Motor neuron (in vitro differentiated cells): ENCODE data around the gene C1QTNF6. TPM values are rescaled to one million over a fixed set of nuclear protein-coding genes. Genes with fewer than 3 reads are reported as not detected.

ENCODE experiments used
- ATAC-seq, 8 experiments: fragments of 200-7000 bp; cut with Tn5 transposase; replicated peaks in 6 of 8; 2 replicates each; pipeline ENCODE4 v1.8.0; 2021; ENCODE audit warnings: mild to moderate bottlenecking in 8 of 8, moderate library complexity in 8 of 8
- H3K27ac ChIP-seq, 2 donors: fragments of 250-450 bp; sonication (Bioruptor Pico); 2 replicates each; pipeline ENCODE4 v1.9.0; 2021; ENCODE audit warnings: antibody characterized with exemption in 2 of 2, mild to moderate bottlenecking in 2 of 2, moderate library complexity in 1 of 2
- H3K4me1 ChIP-seq, 2 donors: fragments of 250-450 bp; sonication (Bioruptor Pico); replicated peaks in 1 of 2; 2 replicates each; pipeline ENCODE4 v1.6.1; 2021; ENCODE audit warnings: antibody characterized with exemption in 2 of 2, mild to moderate bottlenecking in 2 of 2, moderate library complexity in 1 of 2
- H3K4me3 ChIP-seq, 5 donors: fragments of 250-450 bp; sonication (Bioruptor Pico); 2 replicates each; pipeline ENCODE4 v1.9.0; 2021; ENCODE audit warnings: antibody characterized with exemption in 5 of 5, mild to moderate bottlenecking in 5 of 5, moderate library complexity in 4 of 5
- WGBS, 10 experiments: fragments of 450-650 bp; shearing (Covaris generic); methylation state at CpG; one replicate each; pipeline ENCODE4 v1.0.0; 2022; 5-methylcytosine and 5-hydroxymethylcytosine counted together
- in situ Hi-C, 9 experiments: fragments of 400-800 bp; cut with MboI; loops; one replicate each; pipeline ENCODE4 v1.15.0; 2021; ENCODE audit warnings: low sequenced_read_pairs in 9 of 9, low pct_unique_long_range_greater_than_20kb in 2 of 9; ENCODE audit not compliant: unreplicated experiment in 9 of 9
- total RNA-seq, 8 experiments: library from RNA; unstranded; fragments of 300-600 nt; gene quantifications; 2 replicates each; pipeline versions ENCODE4 v1.2.3 to v1.2.4, GENCODE V29; 2022

Gene C1QTNF6
- total RNA-seq, 8 experiments from 2014 or later: 2.7 to 116 (median 12.6) TPM

DNA sequence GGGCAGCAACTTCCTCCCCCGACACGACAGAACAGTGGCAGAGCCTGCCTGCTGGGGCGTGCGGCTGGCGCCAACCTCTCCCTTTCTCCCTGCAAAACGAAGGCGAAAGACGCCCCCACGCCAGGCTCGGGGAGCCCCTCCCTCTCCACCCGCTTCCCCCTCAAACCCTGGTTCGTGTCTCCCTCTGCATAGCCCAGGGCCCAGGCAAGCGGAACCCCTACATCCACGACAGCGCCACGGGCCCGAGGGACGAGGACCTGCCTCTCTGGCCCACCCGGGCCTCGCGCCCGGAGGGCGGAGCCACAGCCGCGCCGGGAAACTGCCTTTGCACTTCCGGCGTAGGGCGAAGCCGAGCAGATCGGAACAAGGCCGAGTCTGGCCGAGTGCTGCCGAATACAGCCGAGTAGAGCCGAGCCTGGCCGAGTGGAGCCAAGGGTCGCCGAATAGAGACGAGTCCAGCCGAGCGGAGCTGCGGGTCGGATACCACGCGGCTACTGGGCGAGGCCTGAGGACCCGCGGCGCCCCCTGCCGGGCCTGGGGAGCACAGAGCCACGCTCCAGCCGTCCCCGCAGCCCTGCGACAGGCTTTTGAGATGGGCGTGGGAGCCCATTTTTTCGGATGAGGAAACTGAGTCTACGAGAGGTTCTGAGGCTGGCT lies 11.2 kb upstream of the C1QTNF6 start:
- Histone ChIP-seq H3K4me1 (peaks cover 11 to 24% of the 10 kb centered on the region in 2 donors), H3K4me3 (peak overlapping the region; percentile 41 to 56 (median 53)), H3K27ac (peak overlapping the region; percentile 87 to 89)
- ATAC-seq: peak; percentile 72 to 97 (median 96)
- in situ Hi-C loops: no loop called here
- 0% methylated on average over 1 to 3 of the region's 58 CpGs; no CpG with 5 or more reads in 7 of the 10 experiments for WGBS, 10 experiments

DNA sequence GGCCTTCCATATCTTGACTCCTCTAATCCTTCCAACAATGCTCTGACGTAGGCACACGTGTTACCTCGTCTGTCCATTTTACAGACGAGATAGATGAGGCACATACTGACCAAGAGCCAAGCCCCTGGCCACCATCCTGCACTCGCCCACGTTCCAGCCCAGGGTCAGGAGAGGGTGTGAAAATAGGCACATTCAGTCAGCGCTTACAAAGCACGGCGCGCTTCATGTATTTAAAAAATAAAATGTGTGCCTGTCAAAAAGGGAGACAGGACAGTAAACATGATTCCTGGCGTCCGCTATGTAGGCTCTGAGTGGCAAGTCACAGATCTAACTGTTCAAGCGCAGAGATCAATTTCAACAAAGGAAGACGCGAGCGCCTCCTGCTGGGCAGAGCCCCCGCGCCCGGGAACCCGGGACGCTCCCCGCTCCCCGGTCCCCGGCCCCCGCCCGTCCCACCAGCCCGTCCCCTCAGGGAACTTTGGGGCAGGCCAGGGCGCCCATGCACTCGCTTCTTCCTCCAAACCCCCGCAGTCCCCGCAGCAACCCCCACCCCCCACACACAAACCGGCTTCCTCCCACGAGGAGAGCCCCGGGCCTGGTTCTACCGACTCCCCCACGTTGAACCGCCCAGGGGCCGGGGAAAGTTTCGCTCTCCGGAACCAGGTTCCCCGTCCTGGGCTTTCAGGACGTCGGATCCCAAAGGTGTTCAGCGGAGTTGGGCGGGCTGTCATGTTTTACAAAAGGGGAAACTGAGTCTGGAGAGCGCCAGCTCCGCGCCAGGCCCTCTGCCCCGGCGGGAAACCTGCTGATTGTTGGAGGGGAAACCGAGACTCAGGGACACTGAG lies 10.4 kb upstream of the C1QTNF6 start:
- Histone ChIP-seq H3K4me3 (peak overlapping the region; percentile 41 to 56 (median 53)), H3K27ac (peak overlapping the region; percentile 87 to 89), H3K4me1 (peaks cover 11 to 24% of the 10 kb centered on the region in 2 donors)
- in situ Hi-C loops: no loop called here
- WGBS, 10 experiments: 0 to 80% (median 7%) methylated on average over 1 to 11 of the region's 51 CpGs; no CpG with 5 or more reads in 5 of the 10 experiments
- peak; percentile 7 to 32 (median 17) for ATAC-seq

DNA sequence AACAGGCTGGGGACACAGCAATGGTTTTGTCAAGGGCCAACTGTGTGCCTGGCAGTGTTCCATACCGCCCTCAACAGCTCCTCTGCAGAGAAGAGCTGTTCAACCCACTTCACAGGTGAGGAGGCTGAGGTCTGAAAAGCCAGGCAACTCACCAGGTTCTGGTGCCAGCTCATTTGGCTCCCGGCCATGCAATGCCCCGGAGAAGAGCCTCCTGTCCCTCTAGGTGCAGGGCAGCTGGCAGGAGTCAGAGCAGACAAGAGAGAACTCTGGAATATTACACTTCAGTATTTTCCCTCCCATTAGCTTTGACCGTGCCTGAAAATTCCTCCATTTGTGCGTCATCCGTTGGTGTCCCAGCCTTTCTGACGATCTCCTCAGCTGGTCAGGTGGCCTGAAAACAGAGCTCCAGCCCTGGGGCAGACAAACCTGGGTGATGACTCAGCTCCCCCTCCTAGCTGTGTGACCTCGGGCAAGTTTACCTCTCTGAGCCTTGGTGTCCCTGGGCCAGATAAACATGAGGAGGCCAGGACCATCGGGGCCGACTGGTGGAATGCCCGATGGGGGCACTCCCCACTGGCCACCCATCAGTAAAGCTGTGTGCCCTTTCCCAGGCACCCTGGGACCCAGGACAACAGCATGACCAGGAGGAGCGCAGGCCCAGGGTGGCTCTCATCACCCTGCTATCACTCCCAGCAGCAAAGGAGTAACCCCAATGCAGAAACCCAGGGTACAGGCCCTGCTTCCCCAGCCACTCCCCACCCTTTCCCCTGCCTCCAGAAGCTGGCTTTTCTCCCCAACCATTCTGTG lies 9.6 kb upstream of the C1QTNF6 start:
- peak overlapping the region; percentile 41 to 56 (median 53) for H3K4me3 ChIP-seq
- peaks cover 5 to 19% of the 10 kb centered on the region in 2 donors for H3K4me1 ChIP-seq
- ATAC-seq: peak in 3 of 8 experiments; percentile 2 to 34 (median 27)
- in situ Hi-C loops: no loop called here
- peak overlapping the region; percentile 87 to 89 for H3K27ac ChIP-seq
- WGBS, 10 experiments: 0 to 83% (median 65%) methylated on average over 4 to 9 of the region's 12 CpGs; no CpG with 5 or more reads in 5 of the 10 experiments

DNA sequence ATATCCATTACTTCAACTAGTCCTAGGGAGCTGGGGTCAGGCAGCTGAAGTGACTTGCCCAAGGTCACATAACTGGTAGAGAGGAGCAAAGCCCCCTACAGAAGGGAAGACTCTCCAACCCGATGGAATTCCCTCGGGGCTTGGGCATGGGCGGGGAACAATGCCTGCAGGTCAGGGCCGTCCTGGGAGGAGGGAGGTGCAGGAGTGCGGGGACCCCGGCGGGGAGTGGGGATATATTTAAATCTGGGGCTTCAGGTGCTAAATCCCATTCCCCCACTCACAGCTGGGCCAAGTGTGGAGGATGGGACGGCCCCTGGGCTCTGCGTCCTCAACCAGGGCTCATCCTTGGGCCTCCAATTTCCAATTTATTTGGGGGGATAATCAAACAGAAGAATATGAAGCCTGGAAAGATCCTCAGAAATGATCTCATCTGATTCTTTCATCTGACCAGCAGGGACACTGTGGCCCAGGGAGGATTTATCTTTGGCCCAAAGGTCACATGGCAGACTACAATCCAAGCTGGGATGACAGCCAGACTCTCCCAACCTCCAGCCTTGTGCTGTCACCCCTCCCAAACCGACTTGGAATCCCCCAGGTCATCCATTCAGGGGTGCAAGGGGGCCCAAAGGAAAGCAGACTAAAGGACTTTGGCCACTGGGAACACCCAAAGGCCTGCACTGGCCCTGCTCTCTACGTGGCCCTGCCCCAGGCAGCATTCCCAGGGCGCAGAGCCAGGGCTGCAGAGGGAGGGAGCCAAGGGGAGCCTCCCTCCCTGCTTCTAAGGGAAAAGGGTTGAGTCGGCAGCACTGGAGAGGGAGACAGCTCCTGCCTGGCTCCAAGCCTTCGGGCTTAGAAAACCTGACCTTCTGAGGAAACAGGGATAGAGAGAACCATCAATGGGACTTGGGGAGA lies 8.7 kb upstream of the C1QTNF6 start:
- peaks cover 4 to 17% of the 10 kb centered on the region in 2 donors for H3K4me1 ChIP-seq
- in situ Hi-C loops: no loop called here
- peak overlapping the region in 1 of 2 donors; percentile 40 for H3K27ac ChIP-seq
- peak in 3 of 8 experiments; percentile 42 to 62 (median 57) for ATAC-seq
- 0 to 100% (median 38%) methylated on average over 1 to 7 of the region's 14 CpGs; no CpG with 5 or more reads in 3 of the 10 experiments for WGBS, 10 experiments
- no peak overlapping the region for H3K4me3 ChIP-seq

DNA sequence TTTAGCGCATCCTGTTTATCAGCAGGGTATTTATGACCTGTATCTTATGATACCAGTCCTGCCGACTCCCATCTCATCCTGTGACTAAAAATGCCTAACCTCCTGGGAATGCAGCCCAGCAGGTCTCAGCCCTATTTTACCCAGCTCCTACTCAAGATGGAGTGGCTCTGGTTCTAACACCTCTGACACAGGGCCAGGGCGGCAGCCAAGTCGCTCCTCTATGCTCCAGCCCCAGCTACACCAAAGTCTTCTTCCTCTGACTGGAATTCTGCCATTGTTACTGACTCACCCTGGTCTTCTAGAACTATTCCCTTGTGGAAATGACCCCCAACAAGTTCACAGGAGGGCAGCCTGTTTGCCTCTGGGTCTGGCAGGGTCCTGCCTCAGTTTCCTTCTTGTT lies 7.9 kb upstream of the C1QTNF6 start:
- in situ Hi-C loops: no loop called here
- no peak overlapping the region for H3K27ac ChIP-seq
- H3K4me3 ChIP-seq: no peak overlapping the region
- WGBS, 10 experiments: 83 to 100% (median 96%) methylated on average over 1 to 3 of the region's 4 CpGs; no CpG with 5 or more reads in 4 of the 10 experiments
- no peak for ATAC-seq
- peaks cover 4 to 17% of the 10 kb centered on the region in 2 donors for H3K4me1 ChIP-seq

DNA sequence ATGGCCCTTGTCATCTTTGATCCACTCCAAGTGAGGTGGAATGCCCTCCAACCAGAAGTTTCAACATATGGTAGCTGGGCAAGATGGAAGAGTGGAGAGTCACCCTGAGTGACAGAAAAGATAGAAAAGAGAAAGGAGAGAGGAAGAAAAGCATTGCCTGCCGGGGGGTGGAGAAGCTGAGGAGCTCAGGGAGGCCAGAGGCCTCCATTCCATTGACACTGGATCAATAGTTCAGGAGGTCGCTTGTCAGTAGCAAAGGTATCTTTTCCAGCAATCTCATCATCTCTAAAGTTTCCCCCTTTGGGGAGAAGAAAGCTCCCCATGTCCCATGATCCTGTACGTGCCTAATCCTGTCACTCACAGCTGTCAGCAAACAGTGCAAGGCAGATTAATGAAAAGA lies 6.7 kb upstream of the C1QTNF6 start:
- Histone ChIP-seq H3K4me1 (peaks cover 4 to 17% of the 10 kb centered on the region in 2 donors), H3K4me3 (no peak overlapping the region), H3K27ac (no peak overlapping the region)
- in situ Hi-C loops: no loop called here
- WGBS, 10 experiments: 40 to 100% (median 83%) methylated on average over 1 to 2 of the region's 3 CpGs; no CpG with 5 or more reads in 3 of the 10 experiments
- ATAC-seq: no peak

DNA sequence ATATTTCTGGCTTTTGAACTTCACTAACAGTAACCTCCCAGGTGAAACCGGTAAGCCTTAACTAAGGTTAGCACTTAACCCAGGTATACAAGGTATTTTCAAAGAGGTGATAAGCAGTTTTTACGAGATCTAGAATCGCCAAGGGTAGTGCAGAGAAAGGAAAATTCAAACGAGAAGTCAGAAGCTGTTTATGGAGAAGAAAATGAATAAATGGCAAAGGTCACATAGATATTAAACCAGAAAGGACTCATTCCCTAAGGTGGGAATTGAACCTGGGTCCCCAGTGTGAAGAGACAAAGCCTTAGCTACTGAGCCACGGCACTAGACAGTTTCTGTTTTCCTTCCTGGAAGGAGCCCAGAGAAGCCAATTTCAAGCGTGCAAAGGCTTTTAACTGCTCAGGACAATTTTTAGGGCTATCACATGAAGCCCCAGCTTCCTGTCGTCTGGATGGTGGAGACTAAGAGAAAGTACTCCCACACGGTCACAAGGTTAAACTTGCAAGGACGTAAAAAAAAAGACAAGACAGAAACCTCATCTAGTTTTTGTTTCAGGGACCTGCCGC lies 5.7 kb upstream of the C1QTNF6 start:
- in situ Hi-C loops: no loop called here
- H3K27ac ChIP-seq: no peak overlapping the region
- ATAC-seq: no peak
- H3K4me3 ChIP-seq: no peak overlapping the region
- WGBS, 10 experiments: 59 to 91% (median 82%) methylated on average over 4 to 10 of the region's 10 CpGs; no CpG with 5 or more reads in 1 of the 10 experiments
- peaks cover 9 to 18% of the 10 kb centered on the region in 2 donors for H3K4me1 ChIP-seq

DNA sequence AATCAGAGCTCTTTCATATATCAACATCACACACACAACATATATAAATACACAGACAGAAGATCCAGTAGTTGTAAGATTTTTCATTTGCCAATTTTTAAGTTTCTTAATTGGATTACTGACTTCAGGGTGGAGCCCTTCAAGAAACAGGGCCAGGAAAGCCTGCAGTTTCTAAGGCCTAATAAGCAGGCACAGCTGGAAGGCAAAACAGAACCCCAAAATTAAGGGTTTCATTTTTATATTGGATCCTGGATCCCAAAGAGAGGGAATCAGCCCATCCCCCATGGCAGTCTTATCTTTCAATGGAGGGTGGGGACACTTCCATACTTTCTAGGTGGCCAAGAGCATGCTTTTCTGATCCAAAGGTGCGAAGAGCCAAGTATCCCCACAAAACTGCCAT lies 4.7 kb upstream of the C1QTNF6 start:
- Histone ChIP-seq H3K27ac (no peak overlapping the region), H3K4me3 (no peak overlapping the region), H3K4me1 (peaks cover 12 to 22% of the 10 kb centered on the region in 2 donors)
- in situ Hi-C loops: no loop called here
- WGBS, 10 experiments: 88 to 100% (median 100%) methylated on average over 1 of the region's 1 CpG; no CpG with 5 or more reads in 4 of the 10 experiments
- no peak for ATAC-seq

DNA sequence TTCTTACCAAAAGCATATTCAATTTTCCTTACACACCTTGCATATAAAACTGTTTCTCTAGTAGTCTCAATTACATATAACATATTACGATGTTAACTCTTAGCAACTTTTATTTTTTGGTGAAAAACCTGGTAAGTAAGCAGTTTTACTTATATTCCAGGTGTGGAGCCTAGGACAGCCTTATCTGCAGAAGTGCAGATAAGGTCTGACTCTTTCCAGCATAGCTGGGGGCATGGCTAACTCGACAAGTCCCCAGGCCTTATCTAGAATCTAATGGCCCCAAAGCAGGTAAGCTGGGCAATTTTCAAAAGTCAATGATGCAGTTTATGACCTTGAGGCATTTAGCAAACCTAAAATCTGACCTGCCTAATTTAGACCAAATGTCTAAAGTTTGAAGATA lies 4.2 kb upstream of the C1QTNF6 start:
- 83 to 100% (median 100%) methylated on average over 1 to 2 of the region's 2 CpGs for WGBS, 10 experiments
- ATAC-seq: no peak
- Histone ChIP-seq H3K27ac (no peak overlapping the region), H3K4me3 (no peak overlapping the region), H3K4me1 (peaks cover 12 to 19% of the 10 kb centered on the region in 2 donors)
- in situ Hi-C loops: no loop called here

DNA sequence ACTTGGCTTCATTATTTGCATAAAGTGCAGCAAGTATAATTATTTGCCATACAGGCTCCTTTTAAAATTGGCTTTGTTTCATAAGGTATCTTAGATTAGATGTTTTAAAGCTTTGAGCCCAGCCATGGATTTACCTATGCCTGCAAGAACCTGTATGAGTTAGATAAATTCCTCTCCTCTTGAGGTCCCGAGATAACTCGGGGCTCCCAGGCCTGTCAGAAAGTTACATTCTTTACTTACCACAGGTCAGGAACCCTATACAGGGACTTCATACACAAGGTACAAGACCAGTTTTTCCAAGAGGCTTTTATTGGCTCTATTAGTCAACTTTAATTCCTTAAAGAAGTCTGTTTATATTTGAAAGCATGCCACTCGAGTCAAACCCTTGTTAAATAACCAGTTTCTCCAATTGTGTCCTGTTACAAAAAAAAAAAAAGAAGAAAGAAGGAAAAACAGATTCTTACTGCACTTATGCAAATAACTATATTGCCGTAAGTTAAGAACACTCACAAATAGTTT lies 2.3 kb upstream of the C1QTNF6 start:
- no peak for ATAC-seq
- in situ Hi-C loops: no loop called here
- 51 to 97% (median 80%) methylated on average over 2 to 4 of the region's 4 CpGs for WGBS, 10 experiments
- Histone ChIP-seq H3K4me1 (peaks cover 12 to 16% of the 10 kb centered on the region in 2 donors), H3K4me3 (no peak overlapping the region), H3K27ac (no peak overlapping the region)

DNA sequence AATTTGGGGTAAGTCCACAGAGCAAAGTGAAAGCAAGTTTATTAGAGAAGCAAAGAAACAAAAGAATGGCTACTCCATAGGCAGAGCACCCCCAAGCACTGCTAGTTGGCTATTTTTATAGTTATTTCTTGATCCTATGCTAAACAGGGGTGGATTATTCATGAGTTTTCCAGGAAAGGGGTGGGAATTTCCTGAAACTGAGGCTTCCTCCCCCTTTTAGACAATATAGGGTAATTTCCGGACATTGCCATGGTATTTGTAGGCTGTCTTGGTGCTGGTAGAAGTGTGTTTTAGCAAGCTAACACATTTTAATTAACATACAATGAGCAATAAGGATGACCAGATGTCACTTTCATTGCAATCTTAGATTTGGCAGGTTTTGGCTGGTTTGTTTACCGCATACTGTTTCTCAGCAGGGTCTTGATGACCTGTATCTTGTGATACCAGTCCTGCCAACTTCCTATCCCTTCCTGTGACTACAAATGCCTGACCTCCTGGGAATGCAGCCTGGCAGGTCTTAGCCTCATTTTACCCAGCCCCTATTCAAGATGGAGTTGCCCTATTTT lies 937 bp upstream of the C1QTNF6 start:
- Histone ChIP-seq H3K27ac (no peak overlapping the region), H3K4me1 (peaks cover 12 to 16% of the 10 kb centered on the region in 2 donors), H3K4me3 (no peak overlapping the region)
- in situ Hi-C loops: no loop called here
- ATAC-seq: peak in 7 of 8 experiments; percentile 7 to 59 (median 22)
- 0 to 100% (median 51%) methylated on average over 1 to 2 of the region's 2 CpGs; no CpG with 5 or more reads in 4 of the 10 experiments for WGBS, 10 experiments
